ENCODE results near the gene LRATD1. TPM values are rescaled to one million over a fixed set of nuclear protein-coding genes. Genes with fewer than 3 reads are reported as not detected.
A peak's percentile ranks its signal among the peaks of the same experiment; 100 is the strongest.

The LRATD1 gene
- total RNA-seq, 1 donor, result under 0.01 TPM

DNA sequence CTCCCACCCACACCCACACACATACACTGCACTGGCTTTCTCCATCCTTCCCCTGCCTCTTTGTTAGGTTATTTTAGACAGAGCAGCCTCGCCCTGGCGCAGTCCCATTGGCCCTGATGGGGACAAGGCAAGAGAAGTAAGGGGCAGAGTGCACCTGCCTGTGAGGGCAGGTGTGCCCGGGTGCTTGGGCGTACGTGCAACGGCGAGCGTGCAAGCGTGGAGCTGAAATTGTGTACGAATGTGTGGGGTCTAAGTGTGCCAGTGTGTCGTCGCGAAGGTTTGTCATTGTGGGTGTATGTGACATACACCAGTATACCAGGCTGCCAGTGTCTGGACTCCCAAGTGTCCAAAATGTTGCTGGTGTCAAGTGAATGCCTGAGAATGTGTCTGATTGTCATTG lies 544 bp downstream of the LRATD1 start:
- no peak for DNase-seq (ENCODE audit: low read depth in 2 of 3, low spot score in 2 of 3)

DNA sequence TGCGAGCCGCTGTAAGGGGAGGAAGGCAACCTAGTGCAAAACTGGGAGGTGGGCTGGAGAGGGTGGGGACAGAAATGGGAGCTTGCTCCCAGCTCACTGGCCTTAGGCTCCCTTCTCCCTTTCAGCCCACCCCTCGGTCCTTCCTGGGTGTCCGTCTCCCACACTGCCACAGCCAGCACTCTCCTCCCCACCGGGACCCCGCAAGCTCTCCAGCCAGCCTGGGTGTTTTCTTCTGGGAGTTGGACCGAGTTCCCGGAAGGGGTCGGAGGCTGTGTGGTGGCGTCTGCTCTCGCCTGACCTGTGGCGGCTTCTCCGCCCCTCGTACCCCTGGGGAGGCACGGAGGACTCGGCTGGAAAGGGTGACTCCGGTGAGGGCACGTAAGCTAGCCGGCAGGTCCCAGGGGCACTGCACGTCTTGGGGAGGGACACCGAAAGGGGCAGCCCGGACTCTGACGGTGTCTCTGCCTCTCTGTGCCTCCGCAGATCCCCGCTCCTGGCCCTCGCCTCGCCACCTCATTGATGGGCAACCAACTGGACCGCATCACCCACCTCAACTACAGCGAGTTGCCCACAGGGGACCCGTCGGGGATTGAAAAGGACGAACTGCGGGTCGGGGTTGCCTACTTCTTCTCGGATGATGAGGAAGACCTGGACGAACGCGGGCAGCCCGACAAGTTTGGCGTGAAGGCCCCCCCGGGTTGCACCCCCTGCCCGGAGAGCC lies 1.1 kb downstream of the LRATD1 start:
- no peak for DNase-seq (ENCODE audit: low read depth in 2 of 3, low spot score in 2 of 3)

DNA sequence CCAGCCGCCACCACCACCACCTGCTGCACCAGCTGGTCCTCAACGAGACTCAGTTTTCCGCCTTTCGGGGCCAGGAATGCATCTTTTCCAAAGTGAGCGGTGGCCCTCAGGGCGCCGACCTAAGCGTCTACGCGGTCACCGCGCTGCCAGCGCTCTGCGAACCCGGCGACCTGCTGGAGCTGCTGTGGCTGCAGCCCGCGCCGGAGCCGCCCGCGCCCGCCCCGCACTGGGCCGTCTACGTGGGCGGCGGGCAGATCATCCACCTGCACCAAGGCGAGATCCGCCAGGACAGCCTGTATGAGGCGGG lies 1.6 kb downstream of the LRATD1 start:
- no peak for DNase-seq (ENCODE audit: low read depth in 2 of 3, low spot score in 2 of 3)

DNA sequence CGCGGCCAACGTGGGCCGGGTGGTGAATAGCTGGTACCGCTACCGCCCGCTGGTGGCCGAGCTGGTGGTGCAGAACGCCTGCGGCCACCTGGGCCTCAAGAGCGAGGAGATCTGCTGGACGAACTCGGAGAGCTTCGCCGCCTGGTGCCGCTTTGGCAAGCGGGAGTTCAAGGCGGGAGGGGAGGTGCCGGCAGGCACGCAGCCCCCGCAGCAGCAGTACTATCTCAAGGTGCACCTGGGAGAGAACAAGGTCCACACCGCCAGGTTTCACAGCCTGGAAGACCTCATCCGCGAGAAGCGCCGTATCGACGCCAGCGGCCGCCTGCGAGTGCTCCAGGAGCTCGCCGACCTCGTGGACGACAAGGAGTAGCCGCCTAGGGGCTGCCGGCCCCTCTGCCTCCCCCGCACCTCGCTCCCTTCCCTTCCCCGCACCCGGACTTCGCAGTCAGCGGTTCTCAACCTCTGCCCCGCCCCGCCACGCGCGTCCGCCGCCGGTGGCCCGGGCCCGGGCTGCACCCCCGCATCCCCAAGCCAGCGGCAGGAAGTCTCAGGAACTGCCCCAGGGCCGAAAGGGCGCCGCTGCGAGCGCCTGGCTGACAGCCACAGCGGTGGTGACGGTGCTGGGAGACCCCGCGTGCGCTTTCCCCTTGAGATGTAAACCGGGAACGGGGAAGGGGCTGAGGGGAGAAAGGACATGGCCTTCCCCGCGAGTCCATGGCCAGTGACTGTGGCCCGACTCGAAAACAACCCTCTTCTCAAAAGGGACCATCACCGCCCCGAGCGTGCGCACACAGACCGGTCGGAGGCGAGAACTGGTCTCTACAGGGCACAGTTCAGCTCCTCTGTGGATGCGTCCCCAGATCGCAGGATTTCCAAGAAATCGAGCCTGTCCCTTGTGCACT lies 2.2 kb downstream of the LRATD1 start:
- peak in 2 of 3 donors; percentile 43 to 53 for DNase-seq (ENCODE audit: low read depth in 2 of 3, low spot score in 2 of 3)

DNA sequence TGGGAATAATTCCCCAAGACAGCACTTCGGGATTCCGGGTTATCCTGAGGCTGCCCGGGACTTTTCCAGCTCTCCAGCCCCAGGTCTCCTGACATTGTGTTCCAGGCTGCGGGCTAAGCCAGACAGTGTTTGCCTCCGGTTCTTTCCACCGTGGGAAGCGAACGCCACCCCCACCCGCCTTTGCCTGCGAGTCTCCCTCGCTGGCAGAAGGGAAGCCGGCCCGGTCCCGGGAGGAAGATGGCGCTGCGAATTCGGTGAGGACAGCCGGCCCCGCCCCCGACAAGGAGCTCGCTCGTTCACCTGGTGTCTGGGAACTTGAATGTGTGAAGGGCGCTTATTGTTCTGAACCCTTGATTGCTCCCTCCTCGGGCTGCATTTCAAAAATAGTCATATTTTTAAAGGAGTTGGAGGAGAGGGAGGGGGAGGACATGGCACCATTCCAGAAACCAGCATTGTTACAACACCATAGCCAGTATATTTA lies 2.9 kb downstream of the LRATD1 start:
- DNase-seq (ENCODE audit: low read depth in 2 of 3, low spot score in 2 of 3), result peak in 1 of 3 donors; percentile 20

DNA sequence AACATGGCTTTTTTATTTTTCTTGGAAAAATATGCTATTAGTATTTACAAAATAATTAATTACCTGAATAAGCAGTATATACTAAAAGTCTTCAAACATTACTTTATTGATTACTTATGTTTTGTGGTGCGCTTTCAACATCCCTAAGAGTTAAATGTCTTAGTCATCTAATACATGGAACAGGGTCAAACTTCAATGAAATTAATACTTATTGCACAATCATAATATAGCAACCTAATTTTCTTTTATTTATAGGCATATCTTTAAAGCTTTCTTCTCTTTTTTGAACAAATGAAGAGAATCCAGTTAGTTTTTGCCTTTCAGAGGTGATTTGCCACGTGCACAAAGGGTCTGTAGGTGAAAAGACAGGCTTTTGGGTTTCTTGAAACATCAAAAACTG lies 6.0 kb downstream of the LRATD1 start:
- DNase-seq (ENCODE audit: low read depth in 2 of 3, low spot score in 2 of 3), result no peak

DNA sequence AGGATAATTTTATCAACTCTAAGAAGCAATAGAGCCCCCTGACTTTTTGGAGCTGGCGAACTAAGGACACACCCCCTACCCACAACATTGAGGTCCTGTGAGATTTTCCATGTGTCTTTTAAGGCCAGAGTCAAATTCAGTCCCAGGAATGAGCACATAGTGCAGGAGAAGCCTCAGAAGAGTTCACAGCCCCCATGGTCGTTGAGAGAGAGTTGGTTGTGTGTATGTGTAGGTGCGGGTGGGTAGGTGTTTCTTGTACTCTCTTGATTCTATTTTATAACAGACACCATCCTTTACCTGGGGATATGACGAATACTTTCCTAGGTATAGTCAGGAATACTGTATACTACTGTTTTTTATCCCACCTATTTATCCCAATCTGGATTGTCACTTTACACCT lies 8.6 kb downstream of the LRATD1 start:
- DNase-seq (ENCODE audit: low read depth in 2 of 3, low spot score in 2 of 3), result no peak

DNA sequence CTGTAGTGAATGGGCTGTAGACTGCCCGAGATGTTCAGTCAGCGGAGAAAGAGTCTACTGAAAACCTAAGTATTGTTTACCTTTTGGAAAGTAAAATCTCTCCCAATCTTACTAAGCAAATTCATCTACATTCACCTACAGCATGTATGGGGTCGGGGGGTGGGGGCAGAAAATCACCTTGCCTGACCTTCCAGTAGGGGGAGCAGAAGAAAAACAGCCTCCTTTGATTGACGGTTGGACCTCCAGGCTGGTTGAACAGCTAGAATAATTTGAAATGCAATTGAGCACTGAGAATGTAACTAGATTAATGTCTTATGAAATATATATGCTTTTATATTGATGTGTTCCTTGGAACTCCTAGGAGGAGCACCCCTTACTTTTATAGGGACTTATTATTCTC lies 10.0 kb downstream of the LRATD1 start:
- DNase-seq (ENCODE audit: low read depth in 2 of 3, low spot score in 2 of 3), result no peak

DNA sequence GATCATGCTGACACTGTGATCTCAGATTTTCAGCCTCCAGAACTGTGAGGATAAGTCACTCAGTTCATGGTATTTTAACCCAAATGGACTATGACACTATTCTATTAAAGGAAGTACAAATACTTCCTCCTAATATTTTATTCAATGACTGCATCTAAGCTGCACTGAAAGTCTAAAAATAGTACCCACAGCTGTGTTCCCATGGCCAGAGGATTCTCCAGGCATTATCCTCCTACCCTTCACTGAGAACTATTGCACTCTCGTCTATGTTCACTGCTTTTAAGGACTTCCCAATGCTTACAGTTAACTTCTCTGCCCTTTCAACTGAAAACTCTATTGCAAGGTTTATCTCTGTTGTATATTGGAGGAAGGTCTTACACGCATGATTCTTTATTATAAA lies 15.2 kb downstream of the LRATD1 start:
- no peak for DNase-seq (ENCODE audit: low read depth in 2 of 3, low spot score in 2 of 3)

DNA sequence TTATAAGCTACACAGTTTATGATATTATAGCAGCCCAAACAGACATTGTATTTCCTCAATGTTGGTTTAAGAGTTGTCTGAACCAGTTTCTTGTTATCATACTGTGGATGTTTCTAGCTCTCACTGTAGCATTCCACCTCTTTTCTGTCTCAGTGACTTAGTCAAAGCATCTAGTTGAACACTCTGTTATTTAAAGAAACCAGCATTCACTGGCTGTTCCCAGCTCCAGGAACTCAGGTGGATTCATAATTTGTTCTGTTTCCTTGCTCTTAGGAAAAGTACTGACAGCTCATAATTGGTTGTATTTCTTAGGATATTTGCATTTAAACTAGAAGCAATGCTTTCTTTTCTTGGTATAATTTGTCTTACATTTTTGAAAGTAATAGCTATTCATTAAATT lies 17.5 kb downstream of the LRATD1 start:
- DNase-seq (ENCODE audit: low read depth in 2 of 3, low spot score in 2 of 3), result no peak

DNA sequence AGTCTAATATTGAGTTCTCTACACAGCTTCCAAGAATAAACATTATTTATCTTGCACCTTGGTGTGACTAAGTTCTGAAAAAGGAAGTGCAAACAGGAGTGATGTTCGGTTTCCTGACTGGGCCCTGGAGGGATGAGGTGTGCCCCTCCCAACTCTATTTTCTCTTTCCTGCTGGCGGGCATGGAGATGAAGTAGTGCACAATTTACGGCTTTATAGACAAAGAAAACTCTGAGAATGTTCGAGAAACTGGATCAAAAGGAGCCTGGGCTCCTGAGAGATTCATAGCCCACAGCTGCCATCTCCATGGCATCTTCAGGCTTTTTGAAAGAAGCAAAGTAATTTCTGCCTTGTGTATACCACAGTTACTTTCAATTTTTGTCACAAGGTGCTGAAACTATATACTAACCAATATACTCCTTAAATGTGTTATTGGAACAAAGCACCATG lies 22.3 kb downstream of the LRATD1 start:
- DNase-seq (ENCODE audit: low read depth in 2 of 3, low spot score in 2 of 3), result no peak

DNA sequence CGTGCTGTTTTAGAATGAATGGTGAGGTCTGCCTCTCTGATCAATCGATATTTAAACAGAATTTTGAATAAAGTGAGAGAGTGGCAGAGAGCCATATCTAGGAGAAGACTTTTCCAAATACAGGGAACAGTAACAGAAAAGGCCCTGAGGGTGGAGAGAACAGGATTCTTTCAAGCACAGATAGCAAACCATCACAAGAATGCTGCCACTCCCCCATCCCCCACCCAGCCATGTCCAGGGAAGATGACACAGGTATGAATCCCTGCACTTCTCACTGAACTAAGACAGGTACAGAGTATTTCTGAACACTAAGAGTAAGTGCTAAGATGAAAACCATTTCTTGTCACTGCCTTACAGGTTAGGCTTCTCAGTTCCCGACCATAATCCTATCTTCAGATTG lies 23.6 kb downstream of the LRATD1 start:
- no peak for DNase-seq (ENCODE audit: low read depth in 2 of 3, low spot score in 2 of 3)

DNA sequence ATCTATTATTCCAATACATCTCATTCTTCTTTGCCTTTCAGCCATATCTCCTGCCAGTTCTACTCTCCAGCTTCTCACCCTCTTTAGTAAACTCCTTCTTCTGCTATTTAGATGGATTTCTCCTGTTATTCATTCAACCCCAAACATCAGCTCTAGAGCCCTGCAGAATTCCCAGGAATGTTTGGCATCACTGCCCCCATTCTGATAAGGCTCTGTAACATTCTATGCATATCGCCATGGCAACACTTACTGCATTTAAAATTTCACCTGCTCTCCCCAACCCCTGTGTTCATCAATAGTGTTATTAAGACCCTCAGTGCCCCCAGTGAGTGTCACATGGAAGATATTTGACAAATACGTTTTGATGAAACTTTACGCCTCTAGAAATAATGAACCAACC lies 28.6 kb downstream of the LRATD1 start:
- DNase-seq (ENCODE audit: low read depth in 2 of 3, low spot score in 2 of 3), result no peak

DNA sequence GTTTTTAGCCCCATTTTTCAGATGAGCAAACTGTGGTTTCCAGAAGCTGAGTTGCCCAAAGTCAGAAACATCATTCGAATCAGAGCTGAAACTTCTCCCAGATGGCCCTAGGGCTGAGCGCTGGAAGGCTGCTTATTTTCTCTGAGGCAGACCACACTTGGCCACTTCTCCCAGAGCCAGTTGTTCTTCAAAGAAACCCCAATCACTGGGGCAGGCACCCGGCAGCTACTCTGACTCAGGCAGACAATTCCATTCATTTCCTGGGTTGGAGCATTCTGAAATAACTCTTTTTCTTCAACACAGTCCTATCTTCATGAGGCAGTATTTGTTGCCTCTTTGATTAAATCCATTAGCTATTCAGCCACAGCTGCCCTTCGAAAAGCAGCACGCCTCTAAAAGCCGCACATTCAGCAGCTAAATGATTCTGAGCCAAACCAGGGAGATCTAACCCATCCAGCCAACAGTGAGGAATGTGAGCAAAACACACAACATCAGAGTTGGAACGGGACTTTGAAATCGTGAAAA lies 40.9 kb downstream of the LRATD1 start:
- DNase-seq (ENCODE audit: low read depth in 2 of 3, low spot score in 2 of 3), result no peak

DNA sequence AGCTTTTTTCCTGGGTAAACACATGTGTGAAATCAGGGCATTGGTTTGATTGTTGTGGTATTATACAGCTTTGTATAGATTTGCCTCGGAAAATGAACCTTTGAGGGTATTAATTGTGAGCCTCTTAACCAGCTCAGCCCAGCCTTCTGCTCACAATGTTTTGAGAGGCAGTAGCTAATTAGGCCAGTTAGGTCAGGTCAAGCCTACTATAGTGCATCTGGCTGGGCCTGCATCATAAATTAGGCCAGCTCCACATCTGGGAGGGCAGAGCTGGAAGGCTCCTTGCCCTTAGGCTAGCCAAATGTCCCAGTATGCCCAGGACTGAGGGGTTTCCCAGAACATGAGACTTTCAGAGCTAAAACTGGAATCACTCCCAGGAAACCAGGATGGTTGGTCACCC lies 43.0 kb downstream of the LRATD1 start:
- no peak for DNase-seq (ENCODE audit: low read depth in 2 of 3, low spot score in 2 of 3)

DNA sequence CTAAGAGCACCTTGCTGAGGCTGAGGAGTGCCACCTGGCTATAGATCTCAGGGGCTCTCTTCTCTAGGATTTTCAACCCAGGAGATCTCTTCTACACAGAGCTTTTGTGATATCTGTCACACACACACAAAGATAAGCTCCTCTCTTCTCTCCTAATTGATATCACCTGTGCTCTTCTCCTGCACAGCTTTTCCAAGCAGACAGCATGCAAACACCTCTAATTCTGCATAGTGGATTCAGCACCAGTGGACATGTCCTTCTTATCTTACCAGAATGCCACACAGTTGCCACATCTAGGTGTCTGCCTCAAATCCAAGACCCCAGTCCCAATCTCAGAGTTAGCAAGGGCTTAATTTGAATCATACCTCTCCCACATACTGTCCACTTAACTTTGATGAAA lies 43.9 kb downstream of the LRATD1 start:
- no peak for DNase-seq (ENCODE audit: low read depth in 2 of 3, low spot score in 2 of 3)

DNA sequence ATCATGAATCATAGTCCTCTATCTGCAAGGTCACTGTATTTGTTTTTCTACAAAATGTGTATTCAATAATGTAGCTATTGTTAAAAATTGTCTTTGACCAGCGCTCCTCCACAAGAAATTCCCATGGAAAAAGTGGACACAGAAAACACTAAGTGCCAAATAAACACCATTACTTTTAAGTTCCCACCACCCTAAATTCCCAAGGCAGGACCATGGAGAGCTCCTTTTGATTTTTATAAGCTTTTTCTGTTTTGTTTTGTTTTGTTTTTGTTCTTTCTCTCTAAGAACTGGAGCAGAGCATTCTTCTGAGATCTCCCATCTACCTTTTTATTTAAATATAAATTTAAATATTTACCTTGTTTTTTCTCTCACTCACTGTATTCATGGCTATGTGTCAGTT lies 44.5 kb downstream of the LRATD1 start:
- no peak for DNase-seq (ENCODE audit: low read depth in 2 of 3, low spot score in 2 of 3)

DNA sequence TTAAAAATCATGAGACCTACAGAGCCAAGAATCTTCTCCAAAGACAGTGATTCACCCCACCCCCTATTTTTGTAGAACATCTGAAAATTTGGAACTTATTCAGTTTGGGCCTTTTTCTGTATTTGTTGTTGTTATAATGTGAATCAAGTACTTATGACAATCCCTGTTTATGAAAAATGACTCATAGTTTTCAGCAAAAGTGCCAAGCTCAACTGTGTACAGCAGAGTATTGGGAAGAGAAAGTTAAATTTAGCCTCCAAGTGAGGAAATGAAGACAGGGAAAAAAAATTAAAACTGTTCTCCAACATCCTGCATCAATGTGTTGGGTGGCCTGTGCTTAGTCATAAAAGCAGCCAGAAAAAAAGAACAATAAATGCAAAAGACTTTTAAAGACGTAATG lies 46.2 kb downstream of the LRATD1 start:
- DNase-seq (ENCODE audit: low read depth in 2 of 3, low spot score in 2 of 3), result no peak

DNA sequence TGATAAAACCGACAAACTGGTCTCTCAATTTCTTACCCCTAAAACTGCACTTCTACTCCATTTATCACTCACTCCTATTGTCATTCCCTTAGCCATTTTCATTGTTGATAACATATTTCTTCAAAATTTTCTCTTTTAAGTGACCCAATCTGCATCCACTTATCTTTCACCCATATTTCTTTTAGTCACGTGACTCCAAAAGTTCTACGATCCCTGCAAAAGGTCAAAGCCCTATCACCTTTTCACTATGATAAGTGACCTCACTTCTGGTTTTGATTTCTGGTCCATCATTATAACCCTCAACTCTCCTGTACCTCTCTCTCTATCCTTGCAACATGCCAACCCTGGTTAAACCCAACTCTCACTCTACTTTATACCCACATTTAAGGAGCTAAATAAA lies 49.1 kb downstream of the LRATD1 start:
- DNase-seq (ENCODE audit: low read depth in 2 of 3, low spot score in 2 of 3), result no peak
